ENCODE results near the gene OR7E24. TPM values are rescaled to one million over a fixed set of nuclear protein-coding genes. Genes with fewer than 3 reads are reported as not detected.
"Not testable (repeated sequence)": the region's sequence is repeated elsewhere in the genome, so short reads cannot be mapped to it uniquely, and the experiment has no call there.

Gene OR7E24
- not detected for total RNA-seq

DNA sequence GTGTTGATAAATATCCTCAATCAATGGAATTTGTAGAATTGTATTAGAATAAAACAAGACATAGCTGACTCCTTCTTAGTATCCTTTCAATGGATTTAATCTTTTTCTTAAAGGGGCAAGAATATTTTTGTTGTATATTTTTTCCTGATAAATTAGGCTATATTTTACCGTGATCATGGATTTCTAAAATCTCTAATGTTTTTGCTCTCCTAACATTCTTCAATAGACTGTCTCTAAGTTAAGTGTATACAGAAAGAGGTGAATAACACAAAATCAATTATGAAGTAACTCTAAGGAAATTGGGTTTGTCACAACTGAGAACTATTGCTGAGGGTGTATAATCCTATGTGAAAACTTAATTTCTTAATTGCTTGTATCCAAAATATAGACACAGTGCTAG, at the start of gene OR7E24:
Gene OR7E24, plus strand, starts transcription at position 301 of the 400 bp plus-strand sequence. CDS start 114 bp downstream, outside the sequence.
- H3K27me3 Mint-ChIP-seq (ENCODE audit: low read depth), result no peaks in the 10 kb centered on the region
- no peak for ATAC-seq
- DNase-seq, result no peak
- no peaks in the 10 kb centered on the region for H3K4me1 Mint-ChIP-seq (ENCODE audit: low read depth)
- H3K9me3 Mint-ChIP-seq (ENCODE audit: insufficient read depth), result peaks cover 5% of the 10 kb centered on the region
- H3K36me3 Mint-ChIP-seq (ENCODE audit: low read depth), result no peaks in the 10 kb centered on the region
- POLR2A ChIA-PET, result no interaction called here
- CTCF ChIA-PET, result no interaction called here
- no peak within 1 kb of the TSS for H3K27ac Mint-ChIP-seq
- no peak within 1 kb of the TSS for H3K4me3 Mint-ChIP-seq

DNA sequence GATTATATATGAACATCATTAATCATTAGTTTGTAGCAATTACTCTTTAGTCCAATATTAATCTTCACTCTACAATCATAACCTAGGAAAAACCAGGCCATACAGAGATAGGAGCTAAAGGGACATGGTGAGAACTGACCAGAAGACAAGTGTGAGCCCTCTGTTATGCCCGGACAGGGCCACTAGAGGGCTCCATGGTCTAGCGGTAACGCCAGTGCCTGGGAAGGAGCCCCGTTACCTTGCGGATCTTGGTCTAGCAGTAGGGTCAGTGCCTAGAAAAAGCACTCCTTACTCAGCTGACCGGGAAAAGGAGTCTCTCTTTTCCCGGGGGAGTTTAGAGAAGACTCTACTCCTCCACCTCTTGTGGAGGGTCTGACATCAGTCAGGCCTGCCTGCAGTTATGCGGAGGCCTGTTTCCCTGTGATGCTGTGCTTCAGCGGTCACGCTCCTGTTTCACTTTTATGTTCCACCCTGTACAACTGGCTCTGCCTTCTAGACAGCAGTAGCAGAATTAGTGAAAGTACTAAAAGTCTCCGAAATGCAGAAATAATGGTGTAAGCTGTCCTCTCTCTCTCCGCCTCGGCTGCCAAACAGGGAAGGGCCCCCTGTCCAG, 45.1 kb upstream of the OR7E24 start:
- H3K4me1 Mint-ChIP-seq (ENCODE audit: low read depth), result peaks cover 5% of the 10 kb centered on the region
- POLR2A ChIA-PET, result no interaction called here
- ATAC-seq, result peak; percentile 64
- H3K36me3 Mint-ChIP-seq (ENCODE audit: low read depth), result no peaks in the 10 kb centered on the region
- no peaks in the 10 kb centered on the region for H3K27me3 Mint-ChIP-seq (ENCODE audit: low read depth)
- CTCF ChIA-PET, result interaction anchor here (0.8 to 1.8 kb wide), 8 partner anchors 11 to 652 kb away, joined by 3 to 12 read pairs (median 4); partner anchors contain the start of genes ZNF266 and ZNF317
- no peak overlapping the region for H3K27ac Mint-ChIP-seq
- no peaks in the 10 kb centered on the region for H3K9me3 Mint-ChIP-seq (ENCODE audit: insufficient read depth)
- peak overlapping the region; percentile 23 for H3K4me3 Mint-ChIP-seq
- DNase-seq, result peak; percentile 74

DNA sequence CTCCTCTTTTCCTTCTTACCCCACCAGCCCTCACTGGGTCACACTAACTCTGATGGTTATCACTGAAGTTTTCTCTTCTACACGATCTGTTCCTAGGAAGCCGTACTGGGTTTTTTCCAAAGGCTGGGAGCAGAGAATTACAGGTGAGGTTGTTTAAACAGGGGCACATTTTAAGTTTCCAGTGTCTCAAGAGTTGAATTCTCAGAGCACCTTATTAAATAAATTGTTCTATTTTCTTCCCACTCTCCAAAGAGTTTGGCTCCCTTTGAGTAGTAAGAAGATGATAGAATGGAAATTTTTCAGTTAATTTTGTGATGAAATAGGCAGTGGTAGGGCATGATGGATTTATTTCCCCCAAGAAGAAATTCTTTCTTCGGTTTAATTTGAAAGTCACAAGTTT, 31.2 kb upstream of the OR7E24 start, which contains the start of gene OR7D4:
Gene OR7D4, minus strand, starts transcription at position 101 of the 400 bp plus-strand sequence. CDS start 4,752 bp downstream, outside the sequence.
- DNase-seq (no peak), ATAC-seq (no peak)
- Mint-ChIP-seq H3K4me1 (ENCODE audit: low read depth) (no peaks in the 10 kb centered on the region), H3K9me3 (ENCODE audit: insufficient read depth) (peaks cover 9% of the 10 kb centered on the region), H3K27me3 (ENCODE audit: low read depth) (peaks cover 2% of the 10 kb centered on the region), H3K27ac (no peak within 1 kb of the TSS), H3K4me3 (no peak within 1 kb of the TSS), H3K36me3 (ENCODE audit: low read depth) (no peaks in the 10 kb centered on the region)
- ChIA-PET CTCF (no interaction called here), POLR2A (no interaction called here)

DNA sequence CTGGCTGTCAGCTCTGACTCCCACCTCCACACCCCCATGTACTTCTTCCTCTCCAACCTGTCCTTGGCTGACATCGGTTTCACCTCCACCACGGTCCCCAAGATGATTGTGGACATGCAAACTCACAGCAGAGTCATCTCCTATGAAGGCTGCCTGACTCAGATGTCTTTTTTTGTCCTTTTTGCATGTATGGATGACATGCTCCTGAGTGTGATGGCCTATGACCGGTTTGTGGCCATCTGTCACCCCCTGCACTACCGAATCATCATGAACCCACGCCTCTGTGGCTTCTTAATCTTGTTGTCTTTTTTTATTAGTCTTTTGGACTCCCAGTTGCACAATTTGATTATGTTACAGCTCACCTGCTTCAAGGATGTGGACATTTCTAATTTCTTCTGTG, 506 bp downstream of the OR7E24 start:
- POLR2A ChIA-PET, result no interaction called here
- Mint-ChIP-seq H3K36me3 (ENCODE audit: low read depth) (no peaks in the 10 kb centered on the region), H3K27ac (no peak overlapping the region), H3K9me3 (ENCODE audit: insufficient read depth) (peaks cover 5% of the 10 kb centered on the region), H3K4me3 (no peak overlapping the region), H3K27me3 (ENCODE audit: low read depth) (no peaks in the 10 kb centered on the region), H3K4me1 (ENCODE audit: low read depth) (no peaks in the 10 kb centered on the region)
- no peak for ATAC-seq
- CTCF ChIA-PET, result no interaction called here
- no peak for DNase-seq

GRCh38 chr19:9283485-9283884, 32.8 kb downstream of the OR7E24 start:
- H3K36me3 Mint-ChIP-seq (ENCODE audit: low read depth); H3K4me1 Mint-ChIP-seq (ENCODE audit: low read depth); POLR2A ChIA-PET; DNase-seq; ATAC-seq; CTCF ChIA-PET; H3K27me3 Mint-ChIP-seq (ENCODE audit: low read depth): not testable (repeated sequence)
- Mint-ChIP-seq H3K4me3 (peak overlapping the region; percentile 30), H3K9me3 (ENCODE audit: insufficient read depth) (peaks cover 28% of the 10 kb centered on the region), H3K27ac (peak overlapping the region; percentile 28)

DNA sequence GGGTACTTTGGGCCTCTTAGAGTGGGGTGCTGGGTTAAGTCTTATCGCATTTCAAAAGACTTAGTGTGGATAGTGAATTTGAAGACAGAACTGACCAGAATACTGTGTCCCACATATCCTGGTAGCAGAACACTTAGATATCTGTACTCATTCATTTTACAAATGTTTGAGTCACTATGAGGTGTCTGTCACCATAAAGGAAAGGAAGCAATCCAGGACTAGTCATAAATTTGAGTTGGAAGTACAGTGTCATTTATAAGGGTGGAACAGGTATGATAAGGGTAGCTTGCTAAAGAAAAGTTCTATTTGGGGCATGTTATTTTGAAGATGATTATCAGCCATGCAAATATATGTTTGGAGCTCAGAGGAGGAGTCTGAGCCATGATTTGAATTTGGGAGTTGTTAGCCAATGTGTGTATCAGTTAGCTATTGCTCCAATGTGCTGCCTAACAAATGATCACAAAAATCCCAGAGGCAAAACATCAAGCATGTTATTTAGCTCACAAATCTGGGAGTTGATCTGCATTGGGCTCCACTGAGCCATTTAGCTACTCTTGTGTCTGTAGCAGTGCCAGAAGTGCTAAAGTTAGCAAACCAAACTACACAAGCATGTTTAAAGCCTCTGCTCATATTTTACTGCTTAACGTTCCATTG, 38.6 kb downstream of the OR7E24 start:
- DNase-seq, result no peak
- H3K4me3 Mint-ChIP-seq, result no peak overlapping the region
- CTCF ChIA-PET, result no interaction called here
- no peaks in the 10 kb centered on the region for H3K4me1 Mint-ChIP-seq (ENCODE audit: low read depth)
- POLR2A ChIA-PET, result no interaction called here
- peaks cover 48% of the 10 kb centered on the region for H3K9me3 Mint-ChIP-seq (ENCODE audit: insufficient read depth)
- no peak for ATAC-seq
- no peaks in the 10 kb centered on the region for H3K27me3 Mint-ChIP-seq (ENCODE audit: low read depth)
- H3K36me3 Mint-ChIP-seq (ENCODE audit: low read depth), result peaks cover 34% of the 10 kb centered on the region
- no peak overlapping the region for H3K27ac Mint-ChIP-seq

GRCh38 chr19:9295411-9295849, 44.7 kb downstream of the OR7E24 start:
- Mint-ChIP-seq H3K9me3 (ENCODE audit: insufficient read depth) (peaks cover 50% of the 10 kb centered on the region), H3K36me3 (ENCODE audit: low read depth) (peaks cover 78% of the 10 kb centered on the region), H3K4me1 (ENCODE audit: low read depth) (peaks cover 2% of the 10 kb centered on the region), H3K27me3 (ENCODE audit: low read depth) (no peaks in the 10 kb centered on the region), H3K27ac (no peak overlapping the region), H3K4me3 (no peak overlapping the region)
- ATAC-seq (no peak), DNase-seq (no peak)
- ChIA-PET CTCF (interaction anchor here (0.7 kb wide), 1 partner anchor 8 kb away, joined by 3 read pairs; no protein-coding TSS in a partner anchor), POLR2A (no interaction called here)

GRCh38 chr19:9296336-9296735, 45.6 kb downstream of the OR7E24 start:
- ATAC-seq (no peak), DNase-seq (no peak)
- Mint-ChIP-seq H3K4me1 (ENCODE audit: low read depth) (peaks cover 2% of the 10 kb centered on the region), H3K27ac (no peak overlapping the region), H3K9me3 (ENCODE audit: insufficient read depth) (peaks cover 53% of the 10 kb centered on the region), H3K27me3 (ENCODE audit: low read depth) (no peaks in the 10 kb centered on the region), H3K36me3 (ENCODE audit: low read depth) (peaks cover 86% of the 10 kb centered on the region), H3K4me3 (no peak overlapping the region)
- ChIA-PET POLR2A (no interaction called here), CTCF (no interaction called here)

Other genes with a start within 250 kb of the OR7E24 start
- under 1 TPM in 1 of 2 experiments, not detected in 1; under 0.01 TPM for gene MUC16, start 240.5 kb upstream of the OR7E24 start, total RNA-seq
- gene OR1M1, start 163.9 kb upstream of the OR7E24 start, total RNA-seq, result not detected
- gene OR7G2, start 143.5 kb upstream of the OR7E24 start, total RNA-seq, result not detected
- not detected for gene OR7G1, start 135.2 kb upstream of the OR7E24 start, total RNA-seq
- gene OR7G3, start 124.0 kb upstream of the OR7E24 start, total RNA-seq, result not detected
- 10 to 100 TPM; 37.1 to 41.3 TPM for gene ZNF317, start 110.5 kb upstream of the OR7E24 start, total RNA-seq
- not detected for gene OR7D2, start 72.0 kb upstream of the OR7E24 start, total RNA-seq
- not detected for gene OR7D4, start 31.3 kb upstream of the OR7E24 start, total RNA-seq
- gene ZNF699, start 58.9 kb downstream of the OR7E24 start, total RNA-seq, result 10 to 100 TPM in 1 of 2 experiments, 1 to 10 TPM in 1; 7.5 to 10.0 TPM
- 10 to 100 TPM; 13.3 to 18.0 TPM for gene ZNF559, start 73.2 kb downstream of the OR7E24 start, total RNA-seq
- under 1 TPM; 0.68 to 0.83 TPM for gene ZNF177, start 112.1 kb downstream of the OR7E24 start, total RNA-seq
- 10 to 100 TPM; 25.3 to 25.5 TPM for gene ZNF266, start 184.6 kb downstream of the OR7E24 start, total RNA-seq
- gene ZNF560, start 247.7 kb downstream of the OR7E24 start, total RNA-seq, result under 1 TPM in 1 of 2 experiments, not detected in 1; 0.40 TPM

All from activated CD8-positive, alpha-beta T cell treated with anti-CD3 and anti-CD28 coated beads, Interleukin-2, amount 10 ng/mL, durations not matched to agents 7 days and 5 days (primary cell).